Endothelial cell of hepatic sinusoid (primary cell): Measurements from ENCODE around the gene EME1.

ENCODE experiments used
- in situ Hi-C: cut with HindIII; loops from 2 replicates; pipeline ENCODE4 v1.10.0; 2017; ENCODE audit warnings: low sequenced_read_pairs

Gene EME1

GRCh38 chr17:50372758-50373556, at the start of gene EME1, which contains the start of gene MRPL27:
EME1 (plus strand) TSS chr17:50373229; CDS start chr17:50375209, 1,980 bp downstream.
MRPL27 (minus strand) TSS chr17:50373184; CDS start chr17:50373170, 14 bp downstream.
- in situ Hi-C loops, result no loop called here

- in situ Hi-C loops, result loop anchor here (25.0 kb wide), 1 partner anchor 414 kb away; no protein-coding TSS in a partner anchor
Observed at GRCh38 chr17:50325906-50326305, 47.1 kb upstream of the EME1 start.

GRCh38 chr17:50326831-50327364, 46.1 kb upstream of the EME1 start:
- in situ Hi-C loops, result loop anchor here (25.0 kb wide), 1 partner anchor 415 kb away; no protein-coding TSS in a partner anchor

- in situ Hi-C loops, result loop anchor here (25.0 kb wide), 1 partner anchor 416 kb away; no protein-coding TSS in a partner anchor
Observed at GRCh38 chr17:50328363-50329325, 44.4 kb upstream of the EME1 start.

- in situ Hi-C loops, result loop anchor here (5.0 to 25.0 kb wide), 2 partner anchors 62 to 417 kb away; no protein-coding TSS in a partner anchor
Observed at GRCh38 chr17:50329716-50330115, 43.3 kb upstream of the EME1 start.

GRCh38 chr17:50330151-50330775, 42.8 kb upstream of the EME1 start:
- in situ Hi-C loops, result loop anchor here (5.0 to 25.0 kb wide), 2 partner anchors 63 to 418 kb away; no protein-coding TSS in a partner anchor

- in situ Hi-C loops, result loop anchor here (5.0 to 25.0 kb wide), 2 partner anchors 64 to 419 kb away; no protein-coding TSS in a partner anchor
Observed at GRCh38 chr17:50331085-50331791, 41.8 kb upstream of the EME1 start.

GRCh38 chr17:50332196-50332595, 40.8 kb upstream of the EME1 start:
- in situ Hi-C loops, result loop anchor here (5.0 to 25.0 kb wide), 2 partner anchors 65 to 420 kb away; no protein-coding TSS in a partner anchor

- in situ Hi-C loops, result loop anchor here (5.0 to 25.0 kb wide), 2 partner anchors 66 to 421 kb away; no protein-coding TSS in a partner anchor
Observed at GRCh38 chr17:50333291-50334057, 39.6 kb upstream of the EME1 start.

GRCh38 chr17:50337956-50338355, 35.1 kb upstream of the EME1 start:
- in situ Hi-C loops, result loop anchor here (25.0 kb wide), 1 partner anchor 426 kb away; no protein-coding TSS in a partner anchor

- in situ Hi-C loops, result loop anchor here (25.0 kb wide), 1 partner anchor 426 kb away; no protein-coding TSS in a partner anchor
Observed at GRCh38 chr17:50338645-50339044, 34.4 kb upstream of the EME1 start.

- in situ Hi-C loops, result loop anchor here (25.0 kb wide), 1 partner anchor 427 kb away; no protein-coding TSS in a partner anchor
Observed at GRCh38 chr17:50339381-50339780, 33.6 kb upstream of the EME1 start.

- in situ Hi-C loops, result loop anchor here (5.0 to 25.0 kb wide), 2 partner anchors 52 to 433 kb away; partner anchors contain the start of gene LRRC59
Observed at GRCh38 chr17:50344731-50345365, 28.2 kb upstream of the EME1 start.

- in situ Hi-C loops, result loop anchor here (5.0 to 25.0 kb wide), 2 partner anchors 52 to 433 kb away; partner anchors contain the start of gene LRRC59
Observed at GRCh38 chr17:50345432-50346312, 27.4 kb upstream of the EME1 start, which contains the start of gene XYLT2. XYLT2 (plus strand) TSS chr17:50346126; CDS start chr17:50346141, 15 bp downstream.

GRCh38 chr17:50346313-50347116, 26.5 kb upstream of the EME1 start:
- in situ Hi-C loops, result loop anchor here (5.0 to 25.0 kb wide), 2 partner anchors 51 to 434 kb away; partner anchors contain the start of gene LRRC59
